Subcutaneous abdominal adipose tissue (tissue), 5 donors: ENCODE data around the gene ABCC1.

Source experiments
- H3K27ac ChIP-seq: one replicate; pipeline ENCODE4 v1.7.0; 2013; ENCODE audit warnings: low read depth, mild to moderate bottlenecking, inconsistent platforms, low read length, moderate library complexity
- H3K27me3 ChIP-seq, 5 donors: one replicate each; pipeline ENCODE4 v1.7.0; 2013; ENCODE audit warnings: low read length in 5 of 5, inconsistent platforms in 1 of 5; ENCODE audit not compliant: control insufficient read depth in 5 of 5, insufficient read depth in 4 of 5
- H3K36me3 ChIP-seq, 5 donors: one replicate each; pipeline ENCODE4 v1.7.0; 2013; ENCODE audit warnings: low read length in 5 of 5; ENCODE audit not compliant: control insufficient read depth in 5 of 5, insufficient read depth in 5 of 5
- H3K4me1 ChIP-seq, 5 donors: one replicate each; pipeline ENCODE4 v1.7.0; 2013; ENCODE audit warnings: low read length in 5 of 5, mild to moderate bottlenecking in 3 of 5, moderate library complexity in 1 of 5; ENCODE audit not compliant: control insufficient read depth in 5 of 5, insufficient read depth in 5 of 5
- H3K4me3 ChIP-seq, 5 donors: one replicate each; pipeline ENCODE4 v1.7.0; 2013; ENCODE audit warnings: low read length in 5 of 5, low read depth in 1 of 5
- H3K9ac ChIP-seq, 5 donors: one replicate each; pipeline ENCODE4 v1.7.0; 2013; ENCODE audit warnings: low read length in 5 of 5, mild to moderate bottlenecking in 4 of 5, moderate library complexity in 3 of 5
- H3K9me3 ChIP-seq, 5 donors: one replicate each; pipeline ENCODE4 v1.7.0; 2013; ENCODE audit warnings: low read length in 5 of 5; ENCODE audit not compliant: control insufficient read depth in 5 of 5
- donor health status: healthy.
- donor health status: healthy.
- donor health status: healthy.
- donor health status: healthy.
- donor health status: healthy.

The ABCC1 gene

GRCh38 chr16:16082255-16082654 is 132.8 kb downstream of the ABCC1 start:
- Histone ChIP-seq H3K36me3 (peaks cover 0 to 89% (median 66%) of the 10 kb centered on the region in 5 donors), H3K9ac (no peak overlapping the region), H3K27me3 (no peaks in the 10 kb centered on the region), H3K9me3 (peaks cover 3 to 9% (median 7%) of the 10 kb centered on the region in 5 donors), H3K4me3 (no peak overlapping the region), H3K4me1 (no peaks in the 10 kb centered on the region), H3K27ac (no peak overlapping the region)

- no peaks in the 10 kb centered on the region for H3K27me3 ChIP-seq
- H3K4me3 ChIP-seq = no peak overlapping the region
- H3K27ac ChIP-seq = no peak overlapping the region
- no peak overlapping the region for H3K9ac ChIP-seq
- peaks cover 3 to 9% (median 7%) of the 10 kb centered on the region in 5 donors for H3K9me3 ChIP-seq
- no peaks in the 10 kb centered on the region for H3K4me1 ChIP-seq
- peaks cover 0 to 86% (median 63%) of the 10 kb centered on the region in 5 donors for H3K36me3 ChIP-seq
These were observed 134.2 kb downstream of the ABCC1 start for GRCh38 chr16:16083421-16084156.

GRCh38 chr16:16084874-16085273 is 135.5 kb downstream of the ABCC1 start:
- Histone ChIP-seq H3K9me3 (peaks cover 3 to 9% (median 7%) of the 10 kb centered on the region in 5 donors), H3K4me1 (no peaks in the 10 kb centered on the region), H3K27ac (no peak overlapping the region), H3K27me3 (no peaks in the 10 kb centered on the region), H3K9ac (no peak overlapping the region), H3K4me3 (no peak overlapping the region), H3K36me3 (peaks cover 0 to 79% (median 58%) of the 10 kb centered on the region in 5 donors)

GRCh38 chr16:16086653-16087446 is 137.4 kb downstream of the ABCC1 start:
- H3K9ac ChIP-seq = no peak overlapping the region
- H3K4me3 ChIP-seq = no peak overlapping the region
- no peak overlapping the region for H3K27ac ChIP-seq
- H3K4me1 ChIP-seq = no peaks in the 10 kb centered on the region
- H3K9me3 ChIP-seq = peaks cover 3 to 9% (median 7%) of the 10 kb centered on the region in 5 donors
- no peaks in the 10 kb centered on the region for H3K27me3 ChIP-seq
- peaks cover 0 to 84% (median 69%) of the 10 kb centered on the region in 5 donors for H3K36me3 ChIP-seq

GRCh38 chr16:16090238-16090637 is 140.8 kb downstream of the ABCC1 start:
- H3K27ac ChIP-seq = no peak overlapping the region
- H3K4me1 ChIP-seq = peaks cover 0 to 2% (median 0%) of the 10 kb centered on the region in 5 donors
- peaks cover 0 to 68% (median 54%) of the 10 kb centered on the region in 5 donors for H3K36me3 ChIP-seq

GRCh38 chr16:16092925-16093627 is 143.7 kb downstream of the ABCC1 start:
- H3K27ac ChIP-seq = no peak overlapping the region
- H3K9me3 ChIP-seq = no peaks in the 10 kb centered on the region
- no peak overlapping the region for H3K9ac ChIP-seq
- peaks cover 0 to 47% (median 41%) of the 10 kb centered on the region in 5 donors for H3K36me3 ChIP-seq
- no peaks in the 10 kb centered on the region for H3K27me3 ChIP-seq
- no peak overlapping the region for H3K4me3 ChIP-seq
- H3K4me1 ChIP-seq = peaks cover 0 to 14% (median 9%) of the 10 kb centered on the region in 5 donors

More at GRCh38 chr16:16090238-16090637, 140.8 kb downstream of the ABCC1 start:
- Histone ChIP-seq H3K9me3 (no peaks in the 10 kb centered on the region), H3K27me3 (no peaks in the 10 kb centered on the region), H3K9ac (no peak overlapping the region), H3K4me3 (no peak overlapping the region)

- H3K27ac ChIP-seq = no peak overlapping the region
- no peak overlapping the region for H3K9ac ChIP-seq
- no peaks in the 10 kb centered on the region for H3K9me3 ChIP-seq
- H3K27me3 ChIP-seq = no peaks in the 10 kb centered on the region
- peaks cover 0 to 52% (median 42%) of the 10 kb centered on the region in 5 donors for H3K36me3 ChIP-seq
- peaks cover 0 to 14% (median 9%) of the 10 kb centered on the region in 5 donors for H3K4me1 ChIP-seq
- H3K4me3 ChIP-seq = no peak overlapping the region
These were observed 144.4 kb downstream of the ABCC1 start for GRCh38 chr16:16093628-16094332.

- Histone ChIP-seq H3K27me3 (no peaks in the 10 kb centered on the region), H3K4me3 (no peak overlapping the region), H3K36me3 (peaks cover 0 to 54% (median 33%) of the 10 kb centered on the region in 5 donors), H3K9ac (no peak overlapping the region), H3K27ac (no peak overlapping the region), H3K4me1 (peaks cover 0 to 16% (median 13%) of the 10 kb centered on the region in 5 donors), H3K9me3 (no peaks in the 10 kb centered on the region)
These were observed 146.2 kb downstream of the ABCC1 start for GRCh38 chr16:16095646-16096045.

- no peak overlapping the region for H3K4me3 ChIP-seq
- H3K9me3 ChIP-seq = no peaks in the 10 kb centered on the region
- H3K27ac ChIP-seq = peak overlapping the region; percentile 1
- H3K36me3 ChIP-seq = peaks cover 0 to 49% (median 27%) of the 10 kb centered on the region in 5 donors
- no peaks in the 10 kb centered on the region for H3K27me3 ChIP-seq
- peak overlapping the region in 1 of 5 donors; percentile 43 for H3K9ac ChIP-seq
- H3K4me1 ChIP-seq = peaks cover 0 to 17% (median 13%) of the 10 kb centered on the region in 5 donors
These were observed 146.9 kb downstream of the ABCC1 start for GRCh38 chr16:16096121-16096857.
